H1 (cell line): ENCODE results near the gene MPP2. TPM values are rescaled to one million over a fixed set of nuclear protein-coding genes. Genes with fewer than 3 reads are reported as not detected.

Source experiments
- CTBP2 ChIP-seq: IDR thresholded peaks from 2 replicates; pipeline ENCODE4 v1.7.0; 2011; ENCODE audit warnings: borderline replicate concordance, mild to moderate bottlenecking, moderate library complexity, mixed read lengths, low read length; ENCODE audit not compliant: insufficient read depth, insufficient read length
- KDM4A ChIP-seq: IDR thresholded peaks from one replicate; pipeline ENCODE4 v1.7.1; 2012; ENCODE audit warnings: low read depth, mild to moderate bottlenecking, moderate library complexity, low read length, inconsistent platforms; ENCODE audit not compliant: severe bottlenecking
- NRF1 ChIP-seq: IDR thresholded peaks from 2 replicates; pipeline ENCODE4 v1.6.1; 2011; ENCODE audit warnings: mild to moderate bottlenecking, low read depth, low read length, improper control_type of control experiment
- POLR2AphosphoS5 ChIP-seq: IDR thresholded peaks from 2 replicates; pipeline ENCODE4 v1.6.1; 2011; ENCODE audit warnings: low read depth, low read length
- RFX5 ChIP-seq: IDR thresholded peaks from 2 replicates; pipeline ENCODE4 v1.6.1; 2011; ENCODE audit warnings: low read depth, low read length, improper control_type of control experiment, borderline replicate concordance
- polyA plus RNA-seq, 7 experiments: library from polyadenylated mRNA; depleted of rRNA in 3 of 7; stranded (reverse) in 5 of 7; unstranded in 2 of 7; fragments of >200 nt in 5 of 7; fragments of 200-250 nt in 2 of 7; gene quantifications; 1 replicate in 5 of 7; 2 replicates in 1 of 7; 4 replicates in 1 of 7; pipeline versions ENCODE4 v1.2.1 to v1.2.3, GENCODE V29; 2011 to 2013; ENCODE audit warnings: missing spikeins in 2 of 7, mixed read lengths in 2 of 7
- total RNA-seq: library from RNA; stranded (reverse); fragmentation: NEBNext Ultra II Directional; extraction: Animal tissue kit (Norgen Biotek cat#: 25700); gene quantifications from 2 replicates; pipeline ENCODE4 v1.2.1, GENCODE V29; 2021

Gene MPP2
- total and polyA plus RNA-seq, 2 of the 8 experiments (the other 6 are each of a cell fraction or from before 2014, with no cell fraction given): 30.9 to 34.1 TPM

- TF ChIP-seq CTBP2: no peak
- no peak for TF ChIP-seq POLR2AphosphoS5
- no peak for TF ChIP-seq NRF1
- TF ChIP-seq RFX5: no peak
- TF ChIP-seq KDM4A: no peak
- TF ChIP-seq, all 59 proteins: peak for 0
Measured at GRCh38 chr17:43935926-43936261, 28.6 kb upstream of the MPP2 start (continued).
